ENCODE measurements around the gene CCN6. TPM values are rescaled to one million over a fixed set of nuclear protein-coding genes. Genes with fewer than 3 reads are reported as not detected.

Gene CCN6
- under 1 TPM in 1 of 2 donors, not detected in 1; 0.62 TPM for total RNA-seq

GRCh38 chr6:112054001-112054400 lies at the start of gene CCN6:
TSS of gene CCN6 (plus strand) at chr6:112054104. CDS start at chr6:112054358, 254 bp downstream.
- intact Hi-C loops (cut with DNase I), result no loop called here
- 58% methylated on average over 12 of the region's 12 CpGs for WGBS
- H3K27ac ChIP-seq, result no peak within 1 kb of the TSS
- no peaks in the 10 kb centered on the region for H3K4me1 ChIP-seq (replicated peaks)
- no peak for DNase-seq (ENCODE audit: low spot score)
- H3K4me3 ChIP-seq, result no peak within 1 kb of the TSS
- H3K27me3 ChIP-seq (replicated peaks; ENCODE audit: insufficient read depth), result no peaks in the 10 kb centered on the region
- H3K36me3 ChIP-seq, result no peaks in the 10 kb centered on the region
- no peaks in the 10 kb centered on the region for H3K9me3 ChIP-seq
- no peak for TF ChIP-seq POLR2A (IDR thresholded peaks at IDR 0.05)

- intact Hi-C loops (cut with DNase I), result no loop called here
- Histone ChIP-seq H3K36me3 (no peaks in the 10 kb centered on the region), H3K4me1 (replicated peaks) (no peaks in the 10 kb centered on the region), H3K4me3 (no peak overlapping the region), H3K27ac (no peak overlapping the region), H3K9me3 (no peaks in the 10 kb centered on the region), H3K27me3 (replicated peaks; ENCODE audit: insufficient read depth) (no peaks in the 10 kb centered on the region)
- WGBS, result 65% methylated on average over 5 of the region's 5 CpGs
- DNase-seq (ENCODE audit: low spot score), result no peak
- TF ChIP-seq CTCF (IDR thresholded peaks at IDR 0.05) (no peak), POLR2AphosphoS5 (IDR thresholded peaks at IDR 0.05) (no peak)
These were observed 49.5 kb upstream of the CCN6 start for GRCh38 chr6:112004201-112005012.

- no peak overlapping the region for H3K4me3 ChIP-seq
- H3K36me3 ChIP-seq, result no peaks in the 10 kb centered on the region
- H3K9me3 ChIP-seq, result no peaks in the 10 kb centered on the region
- 8% methylated on average over 1 of the region's 1 CpG for WGBS
- no peaks in the 10 kb centered on the region for H3K27me3 ChIP-seq (replicated peaks; ENCODE audit: insufficient read depth)
- H3K4me1 ChIP-seq (replicated peaks), result no peaks in the 10 kb centered on the region
- TF ChIP-seq POLR2A (IDR thresholded peaks at IDR 0.05), result no peak
- no peak for TF ChIP-seq CTCF (IDR thresholded peaks at IDR 0.05)
- no peak for TF ChIP-seq POLR2AphosphoS5 (IDR thresholded peaks at IDR 0.05)
- no peak for DNase-seq (ENCODE audit: low spot score)
- intact Hi-C loops (cut with DNase I), result no loop called here
- no peak overlapping the region for H3K27ac ChIP-seq
These were observed 48.9 kb upstream of the CCN6 start for GRCh38 chr6:112005013-112005371.

- no peaks in the 10 kb centered on the region for H3K27me3 ChIP-seq (replicated peaks; ENCODE audit: insufficient read depth)
- DNase-seq (ENCODE audit: low spot score), result no peak
- 40% methylated on average over 2 of the region's 2 CpGs for WGBS
- H3K9me3 ChIP-seq, result no peaks in the 10 kb centered on the region
- no peak overlapping the region for H3K4me3 ChIP-seq
- intact Hi-C loops (cut with DNase I), result no loop called here
- no peaks in the 10 kb centered on the region for H3K4me1 ChIP-seq (replicated peaks)
- TF ChIP-seq POLR2A (IDR thresholded peaks at IDR 0.05) (no peak), CTCF (IDR thresholded peaks at IDR 0.05) (no peak), POLR2AphosphoS5 (IDR thresholded peaks at IDR 0.05) (no peak)
- no peak overlapping the region for H3K27ac ChIP-seq
- no peaks in the 10 kb centered on the region for H3K36me3 ChIP-seq
These were observed 46.6 kb upstream of the CCN6 start for GRCh38 chr6:112007254-112007653.

GRCh38 chr6:112007805-112008204 lies 46.1 kb upstream of the CCN6 start:
- no peak overlapping the region for H3K27ac ChIP-seq
- H3K36me3 ChIP-seq, result no peaks in the 10 kb centered on the region
- H3K4me1 ChIP-seq (replicated peaks), result no peaks in the 10 kb centered on the region
- no peaks in the 10 kb centered on the region for H3K9me3 ChIP-seq
- intact Hi-C loops (cut with DNase I), result no loop called here
- no peak for DNase-seq (ENCODE audit: low spot score)
- TF ChIP-seq CTCF (IDR thresholded peaks at IDR 0.05) (no peak), POLR2AphosphoS5 (IDR thresholded peaks at IDR 0.05) (no peak), POLR2A (IDR thresholded peaks at IDR 0.05) (no peak)
- no peak overlapping the region for H3K4me3 ChIP-seq
- no peaks in the 10 kb centered on the region for H3K27me3 ChIP-seq (replicated peaks; ENCODE audit: insufficient read depth)
- 68% methylated on average over 3 of the region's 3 CpGs for WGBS
